ENCODE data around the gene GNE. TPM values are rescaled to one million over a fixed set of nuclear protein-coding genes. Genes with fewer than 3 reads are reported as not detected.

GNE gene
- total and polyA plus RNA-seq, 10 of the 15 experiments (the other 5 are each of a cell fraction or from before 2014, with no cell fraction given) = 4.1 to 13.6 (median 10.7) TPM

DNA sequence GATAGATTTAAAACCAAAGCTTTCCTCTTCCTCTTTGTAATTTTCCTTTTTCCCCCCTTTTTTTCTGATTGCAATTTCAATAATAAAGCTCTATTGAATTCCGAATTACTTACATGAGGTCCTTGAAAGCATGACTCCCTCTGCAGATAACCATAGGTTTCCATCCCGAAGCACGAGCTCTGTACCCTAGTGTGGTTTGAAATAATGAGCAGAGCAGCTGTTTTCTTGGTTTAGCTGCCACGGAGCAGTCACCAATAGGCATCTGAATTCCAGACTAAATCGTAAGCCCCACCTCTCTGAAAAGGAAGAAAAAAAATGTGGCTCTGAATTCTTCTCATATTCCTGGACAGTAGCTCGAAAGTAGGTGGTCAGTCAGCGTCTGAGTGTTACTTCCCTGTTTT is 18.5 kb upstream of the GNE start (continued):
- TF ChIP-seq LARP7 (IDR thresholded peaks at IDR 0.05) = no peak
- TF ChIP-seq MXI1 (IDR thresholded peaks at IDR 0.05; ENCODE audit: low read depth, low read length) = no peak
- no peak for TF ChIP-seq FOXK2 (IDR thresholded peaks at IDR 0.05)
- no peak for TF ChIP-seq ZNF217 (IDR thresholded peaks at IDR 0.05)
- TF ChIP-seq MTA2 (IDR thresholded peaks at IDR 0.05; ENCODE audit: low read depth) = no peak
- TF ChIP-seq SRF (IDR thresholded peaks at IDR 0.05; ENCODE audit: low read depth in 2 of 2, low read length in 2 of 2) = no peak
- TF ChIP-seq ZBED1 (IDR thresholded peaks at IDR 0.05; ENCODE audit: borderline replicate concordance) = no peak
- no peak for TF ChIP-seq CEBPB (IDR thresholded peaks at IDR 0.05; ENCODE audit: borderline replicate concordance in 1 of 2, low read depth in 2 of 2, low read length in 2 of 2)
- TF ChIP-seq, protein P1, sequence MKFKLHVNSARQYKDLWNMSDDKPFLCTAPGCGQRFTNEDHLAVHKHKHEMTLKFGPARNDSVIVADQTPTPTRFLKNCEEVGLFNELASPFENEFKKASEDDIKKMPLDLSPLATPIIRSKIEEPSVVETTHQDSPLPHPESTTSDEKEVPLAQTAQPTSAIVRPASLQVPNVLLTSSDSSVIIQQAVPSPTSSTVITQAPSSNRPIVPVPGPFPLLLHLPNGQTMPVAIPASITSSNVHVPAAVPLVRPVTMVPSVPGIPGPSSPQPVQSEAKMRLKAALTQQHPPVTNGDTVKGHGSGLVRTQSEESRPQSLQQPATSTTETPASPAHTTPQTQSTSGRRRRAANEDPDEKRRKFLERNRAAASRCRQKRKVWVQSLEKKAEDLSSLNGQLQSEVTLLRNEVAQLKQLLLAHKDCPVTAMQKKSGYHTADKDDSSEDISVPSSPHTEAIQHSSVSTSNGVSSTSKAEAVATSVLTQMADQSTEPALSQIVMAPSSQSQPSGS (IDR thresholded peaks at IDR 0.05; ENCODE audit: low read length) = no peak

DNA sequence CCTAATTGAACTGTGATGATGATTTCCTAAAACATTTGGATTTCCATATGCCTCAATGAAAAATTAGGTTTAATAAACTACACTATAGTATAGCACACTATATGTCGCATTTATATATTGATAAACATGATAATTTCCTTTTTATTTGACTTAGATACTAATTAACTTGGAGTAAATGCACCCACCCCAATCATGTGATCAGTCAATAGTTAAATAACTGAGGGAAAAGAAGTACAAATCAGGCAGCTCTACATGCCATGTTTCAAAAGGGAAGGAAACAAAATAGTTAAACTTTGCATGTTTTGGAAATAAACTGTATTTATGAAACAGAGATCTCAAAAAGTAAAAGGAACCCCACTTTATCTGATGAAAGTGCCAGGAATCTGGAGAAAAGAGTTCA is 18.0 kb upstream of the GNE start:
- BruUV-seq (replicated peaks) = no TSS peak
- H3K4me2 ChIP-seq (ENCODE audit: control insufficient read depth, insufficient read depth) = no peak overlapping the region
- RAD21 ChIA-PET (ENCODE audit: unreplicated experiment) = no interaction called here

More for the DNA sequence above, 18.0 kb upstream of the GNE start:
- 30% methylated on average over 1 of the region's 1 CpG for WGBS (ENCODE audit: insufficient coverage, insufficient replicate concordance, low lambda C conversion rate, missing lambda C conversion rate)
- DNase-seq (ENCODE audit: low read depth, low spot score) = no peak
- Histone ChIP-seq H4K20me1 (ENCODE audit: control insufficient read depth, insufficient read depth) (no peaks in the 10 kb centered on the region), H3K9ac (ENCODE audit: control insufficient read depth, insufficient read depth, low read length) (no peak overlapping the region), H2AFZ (ENCODE audit: control insufficient read depth, low read depth, low read length) (no peak overlapping the region), H3K9me3 (replicated peaks; ENCODE audit: control insufficient read depth, insufficient read depth, low read length) (no peaks in the 10 kb centered on the region), H3K36me3 (ENCODE audit: control insufficient read depth in 2 of 2, insufficient read depth in 2 of 2, low read length in 1 of 2) (no peaks in the 10 kb centered on the region), H3K4me1 (ENCODE audit: control insufficient read depth, insufficient read depth, low read length) (no peaks in the 10 kb centered on the region), H3K27ac (ENCODE audit: control insufficient read depth, insufficient read depth) (no peak overlapping the region), H3K27me3 (replicated peaks in 1 of 2; ENCODE audit: control insufficient read depth in 2 of 2, insufficient read depth in 2 of 2, low read length in 1 of 2) (no peaks in the 10 kb centered on the region), H3K79me2 (ENCODE audit: control insufficient read depth, insufficient read depth, low read length) (no peaks in the 10 kb centered on the region), H3K4me3 (no peak overlapping the region)
- in situ Hi-C loops (cut with MboI) (no loop called here), intact Hi-C loops (cut with micrococcal nuclease; ENCODE audit: unreplicated experiment) (no loop called here)
- CTCF ChIA-PET = no interaction called here
- no peak for FAIRE-seq
- SMC1A ChIA-PET (ENCODE audit: uncharacterized antibody, unreplicated experiment) = no interaction called here
- TF ChIP-seq ESRRA (IDR thresholded peaks at IDR 0.05; ENCODE audit: low read length) (no peak), LARP7 (IDR thresholded peaks at IDR 0.05) (no peak), ZNF207 (IDR thresholded peaks at IDR 0.05; ENCODE audit: borderline replicate concordance) (no peak), CBX5 (IDR thresholded peaks at IDR 0.05; ENCODE audit: low read depth) (no peak), YBX1 (IDR thresholded peaks at IDR 0.05) (no peak), POLR2AphosphoS2 (IDR thresholded peaks at IDR 0.05; ENCODE audit: low read depth, low read length) (no peak), POLR2A (IDR thresholded peaks at IDR 0.05; ENCODE audit: low read depth, low read length) (no peak), TCF7 (IDR thresholded peaks at IDR 0.05; ENCODE audit: borderline replicate concordance) (no peak)
- TF ChIP-seq, protein P2, sequence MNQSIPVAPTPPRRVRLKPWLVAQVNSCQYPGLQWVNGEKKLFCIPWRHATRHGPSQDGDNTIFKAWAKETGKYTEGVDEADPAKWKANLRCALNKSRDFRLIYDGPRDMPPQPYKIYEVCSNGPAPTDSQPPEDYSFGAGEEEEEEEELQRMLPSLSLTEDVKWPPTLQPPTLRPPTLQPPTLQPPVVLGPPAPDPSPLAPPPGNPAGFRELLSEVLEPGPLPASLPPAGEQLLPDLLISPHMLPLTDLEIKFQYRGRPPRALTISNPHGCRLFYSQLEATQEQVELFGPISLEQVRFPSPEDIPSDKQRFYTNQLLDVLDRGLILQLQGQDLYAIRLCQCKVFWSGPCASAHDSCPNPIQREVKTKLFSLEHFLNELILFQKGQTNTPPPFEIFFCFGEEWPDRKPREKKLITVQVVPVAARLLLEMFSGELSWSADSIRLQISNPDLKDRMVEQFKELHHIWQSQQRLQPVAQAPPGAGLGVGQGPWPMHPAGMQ (IDR thresholded peaks at IDR 0.05; ENCODE audit: borderline replicate concordance) = no peak
- POLR2A ChIA-PET = no interaction called here
- ATAC-seq = no peak

Measured in GM12878 (cell line).